ENCODE data around the gene KMT2B. TPM values are rescaled to one million over a fixed set of nuclear protein-coding genes. Genes with fewer than 3 reads are reported as not detected.
A peak's percentile ranks its signal among the peaks of the same experiment; 100 is the strongest.

Gene KMT2B
- total and polyA plus RNA-seq, 5 donors = 13.8 to 19.1 (median 16.8) TPM

GRCh38 chr19:35745328-35746086 lies 27.7 kb downstream of the KMT2B start, which contains the start of the genes PSENEN and U2AF1L4:
Gene PSENEN (plus strand): TSS chr19:35745651. CDS start chr19:35745931, 280 bp downstream.
Gene U2AF1L4 (minus strand): TSS chr19:35745418. CDS start chr19:35745391, 27 bp downstream.
- Histone ChIP-seq H3K4me1 (ENCODE audit: control insufficient read depth, insufficient read depth, low read length) (peaks cover 4% of the 10 kb centered on the region), H3K27me3 (ENCODE audit: control insufficient read depth, insufficient read depth) (no peaks in the 10 kb centered on the region), H3K9me3 (ENCODE audit: control insufficient read depth, low read length) (no peaks in the 10 kb centered on the region), H3K4me3 (ENCODE audit: low read length) (peak within 1 kb of the TSS; percentile 95), H3K27ac (ENCODE audit: low read length) (peak within 1 kb of the TSS; percentile 97)
- ATAC-seq = peak; percentile 86 to 88
- WGBS = under 1% methylated on average over 40 of the region's 40 CpGs
- DNase-seq = peak; percentile 98 to 99 (median 99)
- intact Hi-C loops (cut with DNase I) = no loop called here

DNA sequence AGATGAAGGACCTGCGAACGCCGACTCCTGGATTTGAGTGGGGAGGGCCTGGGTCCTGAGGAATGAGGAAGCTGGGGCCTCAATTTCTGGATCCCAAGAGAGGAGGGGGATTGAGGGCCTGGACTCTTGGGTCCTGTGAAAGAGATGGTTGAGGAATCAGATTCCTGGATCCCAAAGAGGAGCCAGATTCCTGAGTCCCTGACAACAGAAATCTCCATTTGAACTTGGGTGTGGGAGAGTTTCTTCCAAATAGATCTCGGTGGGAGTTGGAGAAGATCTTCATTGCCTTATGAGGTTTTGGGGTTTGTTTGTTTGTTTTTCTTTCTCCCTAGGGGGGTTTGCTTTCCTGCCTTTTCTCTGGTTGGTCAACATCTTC lies 28.3 kb downstream of the KMT2B start:
- peaks cover 4% of the 10 kb centered on the region for H3K4me1 ChIP-seq (ENCODE audit: control insufficient read depth, insufficient read depth, low read length)
- H3K4me3 ChIP-seq (ENCODE audit: low read length) = peak overlapping the region; percentile 78
- no peak for ATAC-seq
- no peak overlapping the region for H3K27ac ChIP-seq (ENCODE audit: low read length)
- 2% methylated on average over 4 of the region's 4 CpGs for WGBS
- H3K27me3 ChIP-seq (ENCODE audit: control insufficient read depth, insufficient read depth) = no peaks in the 10 kb centered on the region
- H3K9me3 ChIP-seq (ENCODE audit: control insufficient read depth, low read length) = no peaks in the 10 kb centered on the region
- intact Hi-C loops (cut with DNase I) = no loop called here
- DNase-seq = no peak

DNA sequence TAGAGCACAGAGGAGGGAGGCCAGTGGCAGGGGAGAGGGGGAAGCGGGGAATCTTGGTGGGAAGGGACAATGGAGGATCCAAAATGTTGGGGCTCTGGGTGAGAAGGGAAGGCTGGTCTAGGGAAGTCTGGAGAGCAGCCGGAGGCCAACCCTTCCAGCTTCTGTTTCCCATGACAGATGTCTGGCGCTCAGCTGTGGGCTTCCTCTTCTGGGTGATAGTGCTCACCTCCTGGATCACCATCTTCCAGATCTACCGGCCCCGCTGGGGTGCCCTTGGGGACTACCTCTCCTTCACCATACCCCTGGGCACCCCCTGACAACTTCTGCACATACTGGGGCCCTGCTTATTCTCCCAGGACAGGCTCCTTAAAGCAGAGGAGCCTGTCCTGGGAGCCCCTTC lies 28.7 kb downstream of the KMT2B start:
- H3K4me3 ChIP-seq (ENCODE audit: low read length) = no peak overlapping the region
- DNase-seq (peak in 1 of 3 donors; percentile 49), ATAC-seq (no peak)
- no peak overlapping the region for H3K27ac ChIP-seq (ENCODE audit: low read length)
- H3K4me1 ChIP-seq (ENCODE audit: control insufficient read depth, insufficient read depth, low read length) = peaks cover 4% of the 10 kb centered on the region
- no peaks in the 10 kb centered on the region for H3K27me3 ChIP-seq (ENCODE audit: control insufficient read depth, insufficient read depth)
- H3K9me3 ChIP-seq (ENCODE audit: control insufficient read depth, low read length) = no peaks in the 10 kb centered on the region
- WGBS = 82% methylated on average over 5 of the region's 5 CpGs
- intact Hi-C loops (cut with DNase I) = no loop called here

GRCh38 chr19:35748106-35749020 lies 30.6 kb downstream of the KMT2B start, which contains the start of gene LIN37:
Gene LIN37 (plus strand): TSS chr19:35748576. CDS start chr19:35748725, 149 bp downstream.
- under 1% methylated on average over 45 of the region's 45 CpGs for WGBS
- intact Hi-C loops (cut with DNase I) = no loop called here
- H3K27me3 ChIP-seq (ENCODE audit: control insufficient read depth, insufficient read depth) = no peaks in the 10 kb centered on the region

GRCh38 chr19:35750167-35750566 lies 32.4 kb downstream of the KMT2B start:
- no peak for ATAC-seq
- no peak for DNase-seq
- Histone ChIP-seq H3K4me1 (ENCODE audit: control insufficient read depth, insufficient read depth, low read length) (peaks cover 2% of the 10 kb centered on the region), H3K9me3 (ENCODE audit: control insufficient read depth, low read length) (no peaks in the 10 kb centered on the region), H3K4me3 (ENCODE audit: low read length) (no peak overlapping the region), H3K27me3 (ENCODE audit: control insufficient read depth, insufficient read depth) (no peaks in the 10 kb centered on the region), H3K27ac (ENCODE audit: low read length) (no peak overlapping the region)
- intact Hi-C loops (cut with DNase I) = loop anchor here in 1 of 4 donors (10.0 kb wide), 1 partner anchor 185 kb away; the partner anchor contains the start of gene LRFN3
- 89% methylated on average over 5 of the region's 5 CpGs for WGBS

More at GRCh38 chr19:35748106-35749020, 30.6 kb downstream of the KMT2B start, which contains the start of gene LIN37:
- ATAC-seq (peak; percentile 88 to 92), DNase-seq (peak; percentile 99)
- Histone ChIP-seq H3K27ac (ENCODE audit: low read length) (peak within 1 kb of the TSS; percentile 61), H3K9me3 (ENCODE audit: control insufficient read depth, low read length) (no peaks in the 10 kb centered on the region), H3K4me3 (ENCODE audit: low read length) (peak within 1 kb of the TSS; percentile 92), H3K4me1 (ENCODE audit: control insufficient read depth, insufficient read depth, low read length) (peaks cover 4% of the 10 kb centered on the region)

GRCh38 chr19:35751839-35752745 lies 34.3 kb downstream of the KMT2B start:
- DNase-seq (peak in 1 of 3 donors; percentile 51), ATAC-seq (no peak)

DNA sequence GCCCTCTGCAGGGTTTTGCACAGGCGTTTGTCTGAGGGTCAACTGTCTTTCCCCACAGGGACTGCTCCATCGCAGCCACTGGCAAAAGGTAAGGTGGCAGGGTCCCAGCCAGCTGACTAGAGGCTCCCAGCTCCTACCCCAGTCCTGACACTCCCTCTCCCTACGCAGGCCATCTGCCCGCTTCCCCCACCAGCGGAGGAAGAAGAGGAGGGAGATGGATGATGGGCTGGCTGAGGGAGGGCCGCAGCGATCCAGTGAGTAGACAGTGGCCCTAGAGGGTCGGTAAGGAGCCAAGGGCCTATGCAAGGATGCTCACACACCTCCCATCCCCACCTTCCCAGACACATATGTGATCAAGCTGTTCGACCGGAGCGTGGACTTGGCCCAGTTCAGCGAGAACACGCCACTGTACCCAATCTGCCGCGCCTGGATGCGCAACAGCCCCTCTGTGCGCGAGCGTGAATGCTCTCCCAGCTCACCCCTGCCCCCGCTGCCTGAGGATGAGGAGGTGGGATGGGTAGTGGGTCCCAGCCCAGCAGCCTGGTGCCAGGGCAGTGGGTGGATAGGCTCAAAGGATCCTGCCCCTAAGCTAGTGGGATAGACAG lies 35.0 kb downstream of the KMT2B start:
- 93% methylated on average over 20 of the region's 20 CpGs for WGBS
- no peaks in the 10 kb centered on the region for H3K27me3 ChIP-seq (ENCODE audit: control insufficient read depth, insufficient read depth)
- H3K4me1 ChIP-seq (ENCODE audit: control insufficient read depth, insufficient read depth, low read length) = peaks cover 2% of the 10 kb centered on the region
- ATAC-seq (no peak), DNase-seq (peak in 2 of 3 donors; percentile 51 to 53)
- H3K27ac ChIP-seq (ENCODE audit: low read length) = no peak overlapping the region
- H3K9me3 ChIP-seq (ENCODE audit: control insufficient read depth, low read length) = no peaks in the 10 kb centered on the region
- no peak overlapping the region for H3K4me3 ChIP-seq (ENCODE audit: low read length)
- intact Hi-C loops (cut with DNase I) = loop anchor here in 1 of 4 donors (10.0 kb wide), 1 partner anchor 182 kb away; the partner anchor contains the start of gene LRFN3

More at GRCh38 chr19:35751839-35752745, 34.3 kb downstream of the KMT2B start:
- no peaks in the 10 kb centered on the region for H3K9me3 ChIP-seq (ENCODE audit: control insufficient read depth, low read length)
- no peak overlapping the region for H3K27ac ChIP-seq (ENCODE audit: low read length)
- peaks cover 2% of the 10 kb centered on the region for H3K4me1 ChIP-seq (ENCODE audit: control insufficient read depth, insufficient read depth, low read length)
- intact Hi-C loops (cut with DNase I) = loop anchor here in 1 of 4 donors (10.0 kb wide), 1 partner anchor 183 kb away; the partner anchor contains the start of gene LRFN3
- H3K27me3 ChIP-seq (ENCODE audit: control insufficient read depth, insufficient read depth) = no peaks in the 10 kb centered on the region
- no peak overlapping the region for H3K4me3 ChIP-seq (ENCODE audit: low read length)
- 88% methylated on average over 14 of the region's 14 CpGs for WGBS

DNA sequence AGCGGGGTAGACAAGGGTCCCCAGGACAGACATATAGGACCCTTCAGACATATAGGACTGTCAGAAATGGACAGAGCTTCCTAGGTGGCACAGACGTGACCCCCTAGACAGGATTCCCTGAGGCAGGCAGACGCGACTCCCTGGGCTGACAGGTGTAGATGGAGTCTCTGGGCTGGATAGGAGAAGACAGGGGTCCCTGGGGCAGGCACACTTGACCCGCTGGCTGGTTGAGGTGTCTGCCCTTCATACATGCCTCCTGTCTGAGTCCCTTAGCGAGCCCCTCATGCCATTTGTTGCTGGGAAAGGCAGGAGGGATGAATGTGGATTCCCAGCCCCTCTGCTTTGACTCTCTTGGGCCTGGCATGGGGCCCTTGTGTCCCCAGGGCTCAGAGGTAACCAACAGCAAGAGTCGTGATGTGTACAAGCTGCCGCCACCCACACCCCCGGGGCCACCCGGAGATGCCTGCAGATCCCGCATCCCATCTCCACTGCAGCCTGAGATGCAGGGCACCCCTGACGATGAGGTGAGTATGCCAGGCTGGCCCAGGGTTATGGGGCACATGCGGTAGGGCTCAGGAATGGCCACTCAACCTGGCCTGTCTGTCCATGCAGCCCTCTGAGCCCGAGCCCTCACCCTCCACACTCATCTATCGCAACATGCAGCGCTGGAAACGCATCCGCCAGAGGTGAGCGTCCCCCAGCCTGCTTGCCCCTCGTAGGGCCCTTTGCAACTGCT lies 36.0 kb downstream of the KMT2B start:
- H3K9me3 ChIP-seq (ENCODE audit: control insufficient read depth, low read length) = no peaks in the 10 kb centered on the region
- ATAC-seq (no peak), DNase-seq (peak in 1 of 3 donors; percentile 58)
- H3K27me3 ChIP-seq (ENCODE audit: control insufficient read depth, insufficient read depth) = no peaks in the 10 kb centered on the region
- intact Hi-C loops (cut with DNase I) = loop anchor here in 1 of 4 donors (10.0 kb wide), 1 partner anchor 181 kb away; the partner anchor contains the start of gene LRFN3
- no peak overlapping the region for H3K4me3 ChIP-seq (ENCODE audit: low read length)
- WGBS = 87% methylated on average over 20 of the region's 20 CpGs
- H3K4me1 ChIP-seq (ENCODE audit: control insufficient read depth, insufficient read depth, low read length) = peaks cover 2% of the 10 kb centered on the region
- no peak overlapping the region for H3K27ac ChIP-seq (ENCODE audit: low read length)
